Cardiac fibroblast (primary cell): ENCODE data around the gene FBXO27.

Experiments used
- DNase-seq, 2 donors: peaks; one replicate each; pipeline versions ENCODE4 v3.0.0 to v3.0.0-alpha.2; 2010; ENCODE audit warnings: low read depth in 2 of 2
- H3K4me3 ChIP-seq, 2 donors: replicated peaks in 1 of 2; 1 replicate in 1 of 2; 2 replicates in 1 of 2; pipeline ENCODE4 v1.5.1; 2011; ENCODE audit warnings: low read depth in 2 of 2, low read length in 2 of 2, mild to moderate bottlenecking in 2 of 2, moderate library complexity in 1 of 2
- TF ChIP-seq, protein P1 (sequence below): IDR thresholded peaks from one replicate; pipeline ENCODE4 v1.5.1; 2011; ENCODE audit warnings: low read depth, mild to moderate bottlenecking, low read length, inconsistent platforms

FBXO27 gene

DNA sequence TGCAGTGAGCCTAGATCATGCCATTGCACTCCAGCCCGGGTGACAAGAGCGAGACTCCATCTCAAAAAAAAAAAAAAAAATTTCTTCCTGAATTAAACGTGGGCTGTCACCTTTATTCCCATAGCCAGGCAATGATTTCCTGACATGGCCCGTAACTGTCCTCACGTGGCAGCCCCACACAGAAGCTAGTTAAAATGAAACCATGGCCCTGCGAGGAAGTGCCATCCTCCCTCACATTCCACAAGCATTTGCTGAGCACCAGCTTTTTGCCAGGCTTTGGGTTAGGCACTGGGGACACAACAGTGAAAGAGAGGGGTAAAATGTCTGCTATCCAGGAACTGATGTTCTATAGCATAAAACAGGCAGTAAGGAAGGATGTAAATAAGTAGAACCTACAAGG is 13.2 kb upstream of the FBXO27 start:
- no peak overlapping the region for H3K4me3 ChIP-seq
- no peak for DNase-seq
- TF ChIP-seq, protein P1, sequence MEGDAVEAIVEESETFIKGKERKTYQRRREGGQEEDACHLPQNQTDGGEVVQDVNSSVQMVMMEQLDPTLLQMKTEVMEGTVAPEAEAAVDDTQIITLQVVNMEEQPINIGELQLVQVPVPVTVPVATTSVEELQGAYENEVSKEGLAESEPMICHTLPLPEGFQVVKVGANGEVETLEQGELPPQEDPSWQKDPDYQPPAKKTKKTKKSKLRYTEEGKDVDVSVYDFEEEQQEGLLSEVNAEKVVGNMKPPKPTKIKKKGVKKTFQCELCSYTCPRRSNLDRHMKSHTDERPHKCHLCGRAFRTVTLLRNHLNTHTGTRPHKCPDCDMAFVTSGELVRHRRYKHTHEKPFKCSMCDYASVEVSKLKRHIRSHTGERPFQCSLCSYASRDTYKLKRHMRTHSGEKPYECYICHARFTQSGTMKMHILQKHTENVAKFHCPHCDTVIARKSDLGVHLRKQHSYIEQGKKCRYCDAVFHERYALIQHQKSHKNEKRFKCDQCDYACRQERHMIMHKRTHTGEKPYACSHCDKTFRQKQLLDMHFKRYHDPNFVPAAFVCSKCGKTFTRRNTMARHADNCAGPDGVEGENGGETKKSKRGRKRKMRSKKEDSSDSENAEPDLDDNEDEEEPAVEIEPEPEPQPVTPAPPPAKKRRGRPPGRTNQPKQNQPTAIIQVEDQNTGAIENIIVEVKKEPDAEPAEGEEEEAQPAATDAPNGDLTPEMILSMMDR: no peak

DNA sequence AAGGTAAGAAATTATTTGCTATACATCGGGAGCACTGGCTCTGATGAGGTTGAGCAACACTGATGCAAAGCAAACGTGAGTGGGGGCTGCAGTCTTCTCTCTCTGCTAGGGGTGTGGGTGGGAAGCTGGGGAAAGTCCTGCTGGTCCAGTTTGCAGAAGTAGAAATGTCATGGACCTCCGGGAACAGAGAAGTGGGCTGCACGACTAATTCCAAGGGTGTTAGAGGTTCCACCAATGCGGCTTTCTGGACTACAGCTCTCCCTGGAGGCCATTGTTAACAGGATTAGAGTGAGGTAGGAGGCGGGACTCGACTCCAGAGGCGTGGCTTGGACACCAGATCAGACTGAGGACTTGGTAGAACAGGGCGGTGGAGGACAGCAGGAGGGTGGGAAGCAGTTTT is 5.7 kb upstream of the FBXO27 start:
- DNase-seq: peak; percentile 51 to 54
- no peak overlapping the region for H3K4me3 ChIP-seq
- TF ChIP-seq, protein P1: peak; percentile 13

DNA sequence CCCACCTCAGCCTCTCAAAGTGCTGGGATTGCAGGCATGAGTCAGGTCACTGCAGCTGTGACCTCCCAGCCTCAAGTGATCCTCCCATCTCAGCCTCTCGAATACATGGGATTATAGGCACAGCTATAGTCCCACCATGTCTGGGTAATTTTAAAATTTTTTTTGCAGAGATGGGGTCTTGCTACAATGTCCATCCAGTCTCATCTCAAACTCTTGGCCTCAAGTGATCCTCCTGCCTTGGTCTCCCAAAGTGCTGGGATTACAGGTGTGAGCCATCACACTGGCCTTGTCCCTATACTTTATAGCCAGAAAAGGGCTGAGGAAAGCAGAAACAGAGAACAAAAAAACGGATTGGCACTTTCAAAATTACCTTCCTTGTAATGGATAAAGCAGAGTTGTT is 4.8 kb upstream of the FBXO27 start:
- DNase-seq: no peak
- TF ChIP-seq, protein P1: no peak

DNA sequence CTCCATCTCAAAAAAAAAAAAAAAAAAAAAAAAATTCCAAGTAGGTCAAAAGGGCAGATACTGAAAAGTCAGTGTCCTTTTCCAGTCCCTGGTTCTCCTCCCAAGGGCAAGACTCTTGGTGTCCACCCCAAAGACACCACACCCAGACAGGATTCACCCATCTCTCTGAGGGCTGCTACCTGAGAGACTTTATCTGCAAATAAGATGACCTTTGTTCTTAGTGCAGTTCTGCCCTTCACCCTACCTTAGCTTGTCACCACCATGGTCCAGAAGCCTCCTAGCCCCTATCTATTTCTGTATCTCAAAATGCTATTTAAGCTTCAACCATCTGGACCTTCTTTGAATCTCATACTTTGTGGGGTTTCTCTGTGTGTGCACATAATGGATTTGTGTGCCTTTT is 4.2 kb upstream of the FBXO27 start:
- no peak for DNase-seq
- H3K4me3 ChIP-seq: no peak overlapping the region
- TF ChIP-seq, protein P1: no peak

More for the DNA sequence above, 4.8 kb upstream of the FBXO27 start:
- no peak overlapping the region for H3K4me3 ChIP-seq

DNA sequence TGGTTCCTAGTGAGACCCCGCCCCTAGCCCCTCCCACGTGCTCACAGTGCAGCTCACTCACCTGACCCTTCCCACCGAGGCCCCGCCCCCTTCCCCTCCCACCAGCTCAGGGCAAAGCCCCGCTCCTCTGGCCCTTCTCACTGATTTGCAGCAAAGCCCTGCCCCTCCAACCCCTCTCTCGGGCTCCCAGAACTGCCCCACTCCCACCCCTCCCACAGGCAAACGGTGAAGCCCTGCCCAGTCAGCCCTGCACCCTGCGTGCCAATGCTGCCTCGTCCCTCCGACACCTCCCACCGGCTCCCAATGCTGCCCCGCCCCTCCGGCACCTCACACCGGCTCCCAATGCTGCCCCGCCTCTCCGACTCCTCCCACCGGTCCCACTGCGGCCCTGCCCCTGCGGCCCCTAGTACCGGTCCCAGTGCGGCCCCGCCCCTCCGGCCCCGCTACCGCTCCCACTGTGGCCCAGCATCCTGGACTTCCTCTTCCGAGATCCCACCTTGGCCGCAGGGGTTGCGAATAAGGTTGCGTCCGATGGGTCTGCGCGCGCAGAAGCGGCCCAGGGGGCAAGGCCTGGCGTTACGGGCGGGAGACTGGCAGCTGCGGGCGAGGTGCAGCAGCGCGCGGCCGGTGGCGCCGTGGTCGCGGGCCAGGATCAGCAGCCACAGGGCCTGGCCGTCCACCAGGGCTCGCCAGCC is 834 bp downstream of the FBXO27 start:
- TF ChIP-seq, protein P1: no peak
- peak overlapping the region; percentile 63 to 69 for H3K4me3 ChIP-seq
- peak; percentile 62 to 64 for DNase-seq

DNA sequence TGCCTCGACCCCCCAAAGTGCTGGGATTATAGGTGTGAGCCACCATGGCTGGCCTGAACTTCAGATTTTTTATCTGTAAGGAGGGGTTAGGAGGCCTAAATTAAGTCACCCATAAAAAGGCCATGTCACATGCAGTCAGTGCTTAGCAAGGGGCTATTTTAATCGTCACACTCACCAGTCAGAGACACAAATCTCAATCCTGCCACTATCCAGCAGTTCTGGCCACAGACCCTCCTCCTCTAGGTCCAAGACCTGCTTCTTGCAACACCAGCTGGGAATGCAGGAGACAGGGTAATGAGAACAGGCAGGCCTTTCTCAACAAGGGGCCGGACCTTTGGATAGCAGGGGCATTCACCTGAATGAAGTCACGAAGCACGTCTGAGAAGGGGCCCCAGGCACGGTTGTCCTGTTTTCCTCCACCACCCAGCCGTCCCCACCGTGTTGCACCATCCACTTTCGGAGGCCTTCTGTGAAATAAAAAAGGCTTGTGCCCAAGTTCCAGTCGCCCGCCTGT is 1.4 kb downstream of the FBXO27 start:
- TF ChIP-seq, protein P1: no peak
- H3K4me3 ChIP-seq: peak overlapping the region; percentile 63 to 69
- DNase-seq: no peak
